GM12875 (cell line): ENCODE results near the gene ITGAD.

Source experiments
- H3K4me3 ChIP-seq: one replicate; pipeline ENCODE4 v1.5.1; 2011; ENCODE audit warnings: low read depth, low read length, control low read depth
- TF ChIP-seq, protein P1 (sequence below): IDR thresholded peaks from 2 replicates; pipeline ENCODE4 v1.5.1; 2011; ENCODE audit warnings: low read depth, mild to moderate bottlenecking, control low read depth, inconsistent platforms, low read length, moderate library complexity, borderline replicate concordance; ENCODE audit not compliant: insufficient read depth

Gene ITGAD

DNA sequence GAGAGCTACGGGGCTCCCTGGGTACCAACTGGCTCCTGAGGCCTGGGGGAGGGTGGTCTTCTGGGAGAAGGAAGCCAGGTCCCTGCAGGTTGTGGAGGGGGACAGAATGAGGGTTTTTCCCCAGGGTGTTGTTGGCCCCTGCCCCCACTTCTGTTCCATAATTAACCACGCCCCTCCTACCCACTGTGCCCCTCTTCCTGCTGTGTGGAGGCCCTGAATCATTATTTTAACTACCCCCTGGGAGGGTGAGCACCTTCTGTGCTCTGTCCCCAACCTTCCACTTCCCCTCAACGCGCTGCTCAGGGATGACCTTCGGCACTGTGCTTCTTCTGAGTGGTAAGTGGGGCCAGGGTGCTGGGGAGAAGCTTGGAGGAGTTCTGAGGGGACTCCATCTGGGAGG is at the start of gene ITGAD:
ITGAD (plus strand) TSS at position 280 of the 400 bp plus-strand sequence; CDS start at position 306, 26 bp downstream.
- TF ChIP-seq, protein P1, sequence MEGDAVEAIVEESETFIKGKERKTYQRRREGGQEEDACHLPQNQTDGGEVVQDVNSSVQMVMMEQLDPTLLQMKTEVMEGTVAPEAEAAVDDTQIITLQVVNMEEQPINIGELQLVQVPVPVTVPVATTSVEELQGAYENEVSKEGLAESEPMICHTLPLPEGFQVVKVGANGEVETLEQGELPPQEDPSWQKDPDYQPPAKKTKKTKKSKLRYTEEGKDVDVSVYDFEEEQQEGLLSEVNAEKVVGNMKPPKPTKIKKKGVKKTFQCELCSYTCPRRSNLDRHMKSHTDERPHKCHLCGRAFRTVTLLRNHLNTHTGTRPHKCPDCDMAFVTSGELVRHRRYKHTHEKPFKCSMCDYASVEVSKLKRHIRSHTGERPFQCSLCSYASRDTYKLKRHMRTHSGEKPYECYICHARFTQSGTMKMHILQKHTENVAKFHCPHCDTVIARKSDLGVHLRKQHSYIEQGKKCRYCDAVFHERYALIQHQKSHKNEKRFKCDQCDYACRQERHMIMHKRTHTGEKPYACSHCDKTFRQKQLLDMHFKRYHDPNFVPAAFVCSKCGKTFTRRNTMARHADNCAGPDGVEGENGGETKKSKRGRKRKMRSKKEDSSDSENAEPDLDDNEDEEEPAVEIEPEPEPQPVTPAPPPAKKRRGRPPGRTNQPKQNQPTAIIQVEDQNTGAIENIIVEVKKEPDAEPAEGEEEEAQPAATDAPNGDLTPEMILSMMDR = no peak
- no peak within 1 kb of the TSS for H3K4me3 ChIP-seq

DNA sequence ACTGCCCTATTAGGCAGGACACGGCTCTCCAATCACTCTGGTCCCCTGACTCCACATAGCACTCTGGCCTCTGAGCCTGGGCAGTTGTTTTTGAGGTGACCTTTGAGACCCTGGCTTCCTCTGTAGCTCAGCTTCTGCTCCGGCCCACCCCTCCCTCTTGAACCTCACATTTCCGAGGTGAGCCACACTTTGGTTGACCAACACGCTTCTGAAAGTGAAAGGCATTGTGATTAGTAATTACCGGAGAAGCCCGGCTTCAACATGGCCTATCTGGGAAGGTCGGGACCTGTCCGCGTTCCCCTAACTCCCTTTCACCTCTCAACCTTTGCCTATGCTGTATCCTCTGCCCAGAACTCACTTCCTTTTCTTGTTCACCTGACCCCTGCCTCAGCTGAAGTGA is 48.4 kb upstream of the ITGAD start:
- TF ChIP-seq, protein P1 = no peak
- H3K4me3 ChIP-seq = no peak overlapping the region

DNA sequence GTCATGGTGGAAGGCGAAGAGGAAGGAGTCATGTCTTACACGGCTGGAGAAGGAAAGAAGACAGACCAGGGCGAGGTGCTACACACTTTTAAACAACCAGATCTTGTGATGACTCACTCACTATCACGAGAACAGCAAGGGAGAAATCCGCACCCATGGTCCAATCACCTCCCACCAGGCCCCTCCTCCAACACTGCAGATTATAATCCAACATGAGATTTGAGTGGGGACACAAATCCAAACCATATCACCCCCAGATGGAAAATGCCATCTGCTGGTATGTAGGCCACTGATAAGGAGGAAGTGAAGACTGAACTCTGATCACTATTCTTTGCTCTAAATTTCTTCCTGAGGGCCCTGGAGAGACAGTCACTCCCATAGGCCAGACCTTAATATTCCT is 45.7 kb upstream of the ITGAD start:
- H3K4me3 ChIP-seq = no peak overlapping the region
- TF ChIP-seq, protein P1 = no peak

DNA sequence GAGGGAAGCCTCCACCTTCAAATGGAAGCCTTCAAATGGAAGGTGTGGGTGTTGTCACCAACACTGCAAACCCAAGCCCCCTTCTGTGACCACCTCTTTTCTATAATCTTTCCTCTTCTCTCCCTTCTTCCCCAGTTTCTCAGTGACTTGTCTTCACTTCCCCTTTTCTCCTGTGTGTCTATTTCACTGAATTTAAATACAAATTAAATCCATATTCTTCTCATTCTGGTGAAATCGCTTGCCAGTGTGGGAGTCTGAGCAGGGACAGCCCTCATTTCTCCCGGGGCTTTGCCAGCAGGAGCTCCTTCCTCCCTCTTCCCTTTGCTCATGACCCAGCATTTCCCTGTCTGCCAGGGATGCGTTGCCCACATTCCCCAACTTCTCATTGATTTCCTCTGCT is 44.6 kb upstream of the ITGAD start:
- no peak overlapping the region for H3K4me3 ChIP-seq
- TF ChIP-seq, protein P1 = no peak

DNA sequence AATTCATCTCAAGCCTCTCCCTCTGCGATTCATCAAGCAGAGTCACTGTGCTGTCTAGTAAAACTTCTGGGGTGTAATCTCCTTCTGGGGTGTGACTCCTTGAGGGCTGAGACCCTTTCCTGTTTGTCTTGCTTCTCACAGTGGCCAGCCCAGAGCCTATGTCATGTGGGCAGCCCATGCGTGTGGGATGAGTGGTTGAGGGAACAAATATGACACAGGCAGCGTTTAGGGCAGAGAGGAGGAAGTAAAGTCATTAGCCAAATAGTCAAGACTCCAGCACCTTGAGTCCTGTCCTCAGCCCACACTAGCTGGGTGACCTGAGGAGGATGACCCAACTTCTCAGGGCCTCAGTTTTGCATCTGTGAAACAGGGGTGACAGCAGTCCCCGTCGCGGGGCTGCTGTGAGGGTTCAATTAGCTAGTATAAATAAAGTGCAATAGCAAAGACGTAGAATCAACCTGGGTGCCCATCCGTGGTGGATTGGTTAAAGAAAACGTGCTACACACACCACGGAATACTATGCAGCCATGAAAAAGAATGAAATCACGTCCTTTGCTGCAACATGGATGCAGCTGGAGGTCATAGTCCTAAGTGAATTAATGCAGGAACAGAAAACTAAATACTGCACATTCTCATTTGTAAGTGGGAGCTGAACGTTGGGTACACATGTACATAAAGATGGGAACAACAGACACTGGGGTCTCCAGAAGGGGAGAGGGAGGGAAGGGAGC is 42.7 kb upstream of the ITGAD start:
- H3K4me3 ChIP-seq = no peak overlapping the region
- TF ChIP-seq, protein P1 = no peak

DNA sequence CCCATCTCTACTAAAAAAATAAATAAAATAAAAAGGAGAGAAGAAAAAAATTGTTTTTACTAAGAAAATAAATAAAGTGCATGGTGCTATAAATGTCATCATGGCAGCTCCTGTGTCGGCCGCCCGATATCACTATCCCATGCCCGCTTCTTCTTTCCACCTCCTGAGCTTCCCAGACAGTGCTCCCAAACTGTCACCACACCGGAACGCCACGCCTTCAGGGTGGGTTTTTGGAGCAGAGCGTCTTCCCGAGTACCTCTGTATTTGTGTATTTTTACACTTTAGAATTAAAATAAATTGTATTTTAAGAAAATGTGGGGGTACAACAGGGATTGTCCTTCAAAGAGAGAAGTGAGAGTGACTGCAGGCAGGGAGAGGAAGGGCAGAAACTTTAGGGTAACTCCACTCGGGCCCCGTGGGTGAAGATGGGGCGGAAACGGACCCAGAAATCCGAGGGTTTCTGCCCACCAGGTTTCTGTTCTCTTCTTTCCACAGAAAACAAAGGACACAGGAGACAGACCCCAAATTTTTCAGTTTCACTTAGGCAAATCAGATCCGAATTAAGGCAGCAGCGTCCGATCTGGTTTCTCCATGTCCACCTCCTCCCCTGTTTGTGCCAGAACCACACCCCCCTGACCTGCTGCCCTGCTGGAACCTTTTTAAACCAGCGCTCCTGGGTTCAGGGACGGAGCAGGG is 41.7 kb upstream of the ITGAD start:
- H3K4me3 ChIP-seq = no peak overlapping the region
- TF ChIP-seq, protein P1 = no peak

DNA sequence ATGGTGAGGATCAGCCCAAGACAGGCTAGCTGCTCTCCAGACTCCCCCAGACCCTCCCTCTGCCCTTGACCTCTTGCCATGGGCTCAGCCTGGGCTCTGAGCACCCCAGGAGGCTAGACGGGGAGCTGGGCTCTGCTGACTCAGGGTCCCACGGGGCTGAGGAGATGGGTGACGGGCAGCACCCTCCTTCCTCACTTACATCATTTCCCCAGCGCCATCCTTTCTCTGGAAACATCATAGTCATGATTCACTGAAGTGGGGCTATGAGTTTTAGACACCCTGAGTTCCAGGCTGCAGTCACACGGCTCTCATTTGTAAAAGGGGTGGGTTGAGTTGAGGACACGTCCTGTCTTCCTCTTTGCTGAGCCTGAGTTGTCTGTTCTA is 41.2 kb upstream of the ITGAD start:
- no peak overlapping the region for H3K4me3 ChIP-seq
- TF ChIP-seq, protein P1 = no peak
